Measurements from ENCODE around the gene MB.
A peak's percentile ranks its signal among the peaks of the same experiment; 100 is the strongest.
"Not testable (repeated sequence)": the region's sequence is repeated elsewhere in the genome, so short reads cannot be mapped to it uniquely, and the experiment has no call there.

Gene MB

DNA sequence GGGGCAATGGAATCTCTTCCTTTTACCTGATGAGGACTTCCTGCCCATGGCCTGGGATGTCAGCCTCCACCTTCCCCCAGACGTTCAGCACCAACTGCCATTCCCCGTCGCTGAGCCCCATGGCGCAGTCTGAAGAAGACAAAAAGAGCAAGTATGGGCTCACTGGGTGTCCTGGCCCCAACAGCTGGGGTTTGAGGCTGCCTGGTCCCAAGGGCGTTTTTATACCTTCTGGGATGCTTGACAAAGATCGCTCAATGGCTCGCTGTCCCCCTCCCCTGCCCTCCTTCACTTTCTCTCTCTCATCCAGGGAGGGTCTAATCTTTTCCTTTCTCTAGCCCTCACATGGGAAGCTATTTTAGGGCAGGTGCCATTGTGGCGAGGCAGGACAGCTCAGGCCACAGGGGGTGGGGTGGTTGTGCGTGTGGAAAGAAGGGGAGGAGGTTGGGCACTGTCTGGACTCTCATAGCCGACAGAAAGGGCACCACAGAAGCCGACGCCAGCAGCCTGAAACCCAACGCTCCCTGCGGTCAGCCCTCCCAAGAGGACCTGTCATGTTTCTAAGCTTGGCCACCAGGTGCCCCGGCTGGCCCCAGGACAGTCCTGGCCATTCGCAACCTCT is at the start of gene MB:
Gene MB (minus strand): TSS at position 193 of the 619 bp plus-strand sequence. CDS start 72 bp downstream, at position 121.
- no peak for DNase-seq (ENCODE audit: low read depth)

DNA sequence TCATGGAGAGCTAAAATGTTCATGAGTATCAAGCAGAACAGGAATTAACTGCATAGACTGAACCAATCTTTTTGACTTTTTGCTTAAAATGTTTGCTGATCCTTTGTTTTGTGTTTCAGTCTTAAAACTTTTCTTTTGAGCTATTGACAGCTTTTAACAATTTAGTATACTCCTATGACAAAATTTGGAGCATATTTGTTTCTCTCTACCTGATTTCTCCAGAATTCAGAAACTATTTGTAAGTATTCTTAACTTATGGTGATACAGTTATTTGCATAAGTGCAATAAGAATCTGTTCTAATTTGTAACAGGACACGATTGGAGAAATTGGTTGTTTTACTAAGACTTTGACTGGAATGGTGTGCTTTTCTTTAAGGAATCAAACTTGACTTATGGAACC is 49.6 kb upstream of the MB start:
- DNase-seq (ENCODE audit: low read depth), result not testable (repeated sequence)

DNA sequence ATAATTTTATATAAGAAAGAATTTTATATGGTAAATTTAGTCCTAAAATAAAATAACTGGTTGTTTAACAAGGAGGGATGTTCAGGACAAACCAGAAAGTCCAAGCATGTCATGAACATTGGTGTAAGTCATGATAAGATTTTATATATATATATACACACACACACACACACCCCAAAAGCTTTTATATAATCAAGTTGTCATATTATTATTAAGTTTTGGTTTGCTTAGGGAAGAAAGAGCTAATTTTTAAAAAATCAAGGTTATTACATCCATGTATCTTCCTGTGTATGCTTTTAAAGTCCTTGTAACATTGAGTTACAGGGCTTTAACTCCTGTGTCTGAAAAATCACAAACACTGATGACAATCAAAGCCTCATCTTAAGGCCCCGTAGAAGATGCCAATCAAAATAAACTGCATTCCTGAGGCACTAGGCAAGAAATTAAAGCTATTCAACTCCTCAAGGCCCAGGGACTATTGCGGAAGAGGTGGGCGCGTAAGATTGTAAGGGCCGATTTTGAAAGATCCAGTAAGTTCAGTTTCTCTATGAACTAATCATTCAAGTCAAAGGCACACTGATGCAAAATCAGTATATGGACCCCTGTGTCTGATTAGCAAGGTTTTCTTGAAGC is 47.9 kb upstream of the MB start:
- DNase-seq (ENCODE audit: low read depth), result no peak

DNA sequence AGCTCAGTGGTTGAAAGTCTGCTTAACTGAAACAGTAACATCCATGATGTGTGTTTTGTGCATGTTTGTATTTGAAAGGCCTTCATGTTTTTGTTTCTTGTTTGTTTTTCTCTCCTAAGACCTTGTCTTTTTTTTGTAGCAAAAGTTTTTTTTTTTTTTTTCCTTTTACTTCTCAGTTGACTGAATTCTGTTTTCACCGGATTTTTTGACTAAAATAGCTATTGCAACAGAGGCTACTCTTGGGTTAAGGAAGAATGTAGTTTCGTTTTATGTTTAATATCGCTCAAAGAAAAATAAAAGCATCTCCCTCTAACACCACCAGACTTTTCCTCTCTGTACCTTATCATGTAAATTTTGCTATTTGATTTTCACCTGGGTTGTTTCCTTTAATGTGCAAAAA is 46.2 kb upstream of the MB start:
- DNase-seq (ENCODE audit: low read depth), result no peak

DNA sequence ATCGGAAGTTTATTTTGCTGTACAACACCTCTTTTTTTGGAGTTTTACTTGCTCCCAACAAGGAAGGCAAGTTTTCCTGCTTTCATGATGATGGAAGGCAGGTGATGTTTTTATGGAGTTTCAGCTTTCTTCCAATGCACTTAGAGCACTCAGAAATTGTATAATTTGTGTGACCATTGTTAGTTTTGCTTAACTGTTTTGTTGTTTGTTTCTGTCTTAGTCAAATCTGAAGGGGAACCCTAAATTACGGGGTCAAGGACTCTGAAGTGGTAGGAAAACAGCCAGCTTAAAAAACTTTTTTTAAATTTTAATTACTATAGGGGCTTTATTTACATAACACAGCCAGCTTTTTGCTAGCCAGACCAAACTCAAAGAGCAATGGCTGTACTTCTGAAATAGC is 45.8 kb upstream of the MB start:
- no peak for DNase-seq (ENCODE audit: low read depth)

DNA sequence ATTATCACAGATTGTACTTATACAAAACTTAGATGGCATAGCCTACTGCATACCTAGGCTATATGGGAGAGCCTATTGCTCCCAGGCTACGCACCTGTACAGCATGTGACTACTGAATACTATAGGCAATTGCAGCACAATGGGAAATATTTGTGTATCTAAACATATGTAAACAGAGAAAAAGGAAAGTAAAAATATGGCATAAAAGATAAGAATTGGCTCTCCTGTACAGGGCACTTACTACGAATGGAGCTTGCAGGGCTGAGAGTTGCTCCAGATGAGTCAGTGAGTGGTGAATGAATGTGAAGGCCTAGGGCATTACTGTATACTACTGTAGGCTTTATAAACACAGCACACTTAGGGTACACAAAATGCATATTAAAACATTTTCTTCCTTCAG is 44.3 kb upstream of the MB start:
- DNase-seq (ENCODE audit: low read depth), result no peak

DNA sequence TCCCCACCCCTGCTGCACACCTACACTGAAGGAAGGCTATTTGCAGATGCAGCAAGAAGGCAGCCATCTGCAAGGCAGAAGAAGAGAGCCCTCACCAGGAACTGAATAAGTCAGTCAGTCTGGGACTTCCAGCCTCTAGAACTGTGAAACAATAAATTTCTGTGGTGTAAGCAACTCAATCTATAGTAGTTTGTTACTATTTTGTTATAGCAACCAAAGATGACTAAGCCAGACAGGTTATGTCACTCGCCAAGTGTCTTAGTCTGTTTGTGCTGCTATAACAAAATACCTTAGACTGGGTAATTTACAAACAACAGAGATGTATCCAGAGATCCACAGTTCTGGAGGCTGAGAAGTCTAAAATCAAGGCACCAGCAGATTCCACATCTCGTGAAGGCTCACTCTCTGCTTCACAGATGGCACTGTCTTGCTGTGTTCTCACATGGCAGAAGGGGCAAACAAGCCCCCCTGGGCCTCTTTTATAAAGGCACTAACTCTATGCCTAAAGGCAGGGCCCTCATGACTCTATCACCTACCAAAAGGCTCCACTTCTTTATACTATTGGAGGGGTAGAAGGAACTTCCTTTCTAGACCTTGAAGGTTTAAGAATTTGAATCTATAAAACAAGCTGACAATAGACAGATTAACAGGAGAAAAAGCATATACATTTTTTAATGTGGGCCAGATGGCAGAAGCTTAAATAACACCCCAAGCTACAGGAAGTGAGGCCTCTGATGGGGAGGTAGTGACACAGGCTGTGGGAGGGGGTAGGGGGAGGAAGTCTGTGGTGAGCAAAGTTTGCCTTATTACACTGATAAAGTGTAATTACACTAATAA is 43.4 kb upstream of the MB start:
- no peak for DNase-seq (ENCODE audit: low read depth)

DNA sequence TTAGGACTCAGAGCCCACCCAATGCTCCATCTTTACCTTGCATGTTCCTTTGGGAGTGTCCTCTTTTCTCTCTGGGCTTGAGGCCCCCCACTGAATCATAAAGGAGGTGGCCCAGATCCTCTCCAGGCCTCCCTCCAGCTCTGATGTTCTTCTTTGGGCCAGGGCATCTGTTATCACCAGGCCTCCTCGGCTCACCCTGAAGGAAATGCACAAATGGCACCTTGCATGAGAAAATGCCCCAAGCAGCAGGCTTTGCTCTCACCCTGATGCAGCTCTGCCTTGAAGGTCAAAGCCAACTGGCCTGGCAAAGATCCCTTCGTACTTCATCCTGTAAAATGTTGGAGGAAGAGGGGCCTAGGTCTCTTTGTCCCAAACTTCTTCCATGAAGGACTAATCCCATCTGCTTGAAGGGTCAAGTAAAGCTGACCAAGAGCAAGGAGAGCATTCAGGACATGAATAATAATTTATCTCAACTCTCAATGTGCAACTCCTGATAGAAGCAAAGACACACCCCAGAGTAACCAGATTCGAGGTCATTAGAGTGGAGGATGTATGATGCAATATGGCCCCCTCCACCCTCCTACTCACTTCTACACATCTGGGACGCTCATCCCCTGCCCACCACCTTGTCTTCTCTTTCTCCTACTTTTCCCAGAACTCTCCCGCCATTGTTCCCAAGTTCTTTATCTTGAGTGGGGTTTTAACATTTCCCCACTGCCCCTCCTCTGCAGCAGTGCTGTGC is 40.6 kb upstream of the MB start:
- no peak for DNase-seq (ENCODE audit: low read depth)

DNA sequence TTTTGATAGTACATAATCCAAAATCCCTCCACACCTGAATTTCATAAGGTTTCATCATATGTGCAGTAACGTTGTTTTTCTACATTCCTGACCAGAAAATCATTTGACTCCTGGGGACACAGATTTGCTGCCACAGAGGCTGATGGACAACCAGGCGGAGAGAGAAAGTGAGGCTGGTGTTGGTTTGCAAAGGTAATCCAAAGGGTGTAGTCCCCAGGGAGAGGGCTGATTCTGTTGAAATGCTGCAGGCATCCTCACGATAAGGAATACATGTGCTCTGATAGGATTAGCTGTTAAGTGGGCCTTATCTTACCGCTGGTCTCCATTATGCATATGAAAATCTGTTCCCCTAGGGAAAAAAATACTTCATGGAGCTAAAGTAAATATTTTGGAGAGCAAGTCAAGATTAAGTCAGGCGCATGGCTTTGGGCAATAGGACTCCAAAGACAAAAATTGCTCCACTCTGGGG is 39.2 kb upstream of the MB start:
- DNase-seq (ENCODE audit: low read depth), result no peak

DNA sequence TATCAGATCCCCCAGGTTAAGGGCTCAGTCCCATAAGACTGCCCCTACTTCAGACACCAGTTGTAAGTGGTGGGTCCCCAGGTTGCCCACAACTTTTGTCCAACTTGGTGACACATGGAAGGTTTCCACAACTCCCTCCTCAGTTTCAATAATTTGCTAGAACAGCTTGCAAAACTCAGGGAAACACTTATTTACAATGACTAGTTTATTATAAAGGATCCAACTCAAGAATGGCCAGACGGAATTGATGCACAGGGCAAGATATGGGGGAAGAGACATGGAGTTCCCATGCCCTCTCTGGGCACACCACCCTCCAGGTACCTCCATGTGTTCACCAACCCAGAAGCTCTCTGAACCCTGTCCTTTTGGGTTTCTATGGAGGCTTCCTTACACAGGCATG is 36.7 kb upstream of the MB start:
- no peak for DNase-seq (ENCODE audit: low read depth)

DNA sequence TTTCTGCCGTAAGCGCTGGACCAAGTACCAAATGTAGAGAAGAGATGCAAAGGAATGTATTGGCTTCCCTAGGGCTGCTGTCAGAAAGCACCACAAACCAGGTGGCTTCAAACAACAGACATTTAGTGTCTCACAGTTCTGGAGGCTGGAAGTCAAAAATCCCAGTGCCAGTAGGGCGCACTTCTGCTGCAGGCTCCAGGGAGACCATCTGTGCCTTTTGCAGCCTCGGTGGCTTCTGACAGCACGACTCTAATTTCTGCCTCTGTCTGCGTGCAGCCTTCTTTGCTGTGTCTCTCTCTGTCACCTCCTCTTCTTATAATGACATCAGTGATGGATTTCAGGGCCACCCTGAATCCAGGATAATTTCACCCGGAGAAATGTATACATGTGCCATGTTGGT is 34.0 kb upstream of the MB start:
- no peak for DNase-seq (ENCODE audit: low read depth)

DNA sequence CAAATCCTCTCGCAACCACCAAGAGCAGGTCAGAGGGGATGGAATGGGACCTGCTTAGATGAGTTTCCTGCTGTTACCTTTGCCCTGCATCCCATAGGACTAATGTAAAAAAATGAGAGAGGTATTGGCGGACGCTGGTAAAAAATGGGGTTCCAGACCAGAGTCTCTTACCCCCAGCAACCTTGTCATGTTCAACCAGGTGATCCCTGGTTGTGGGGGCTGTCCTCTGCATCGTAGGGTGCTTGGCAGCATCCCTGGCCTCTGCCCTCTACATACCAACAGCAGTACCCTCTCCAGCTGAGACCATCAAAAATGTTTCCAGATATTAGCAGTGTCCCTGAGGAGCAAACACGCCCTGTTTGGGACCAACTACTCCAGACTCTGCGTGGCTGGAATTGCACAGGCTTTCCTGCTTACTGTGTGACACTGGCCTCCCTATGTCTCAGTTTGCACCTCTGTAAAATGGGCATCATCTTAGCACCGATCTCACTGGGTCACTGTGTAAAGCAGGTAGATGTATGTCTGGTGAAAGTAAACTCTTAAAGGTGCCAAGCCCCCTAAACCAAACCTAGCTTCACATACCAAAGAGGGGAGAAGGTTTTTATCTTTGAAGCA is 32.6 kb upstream of the MB start:
- DNase-seq (ENCODE audit: low read depth), result no peak

DNA sequence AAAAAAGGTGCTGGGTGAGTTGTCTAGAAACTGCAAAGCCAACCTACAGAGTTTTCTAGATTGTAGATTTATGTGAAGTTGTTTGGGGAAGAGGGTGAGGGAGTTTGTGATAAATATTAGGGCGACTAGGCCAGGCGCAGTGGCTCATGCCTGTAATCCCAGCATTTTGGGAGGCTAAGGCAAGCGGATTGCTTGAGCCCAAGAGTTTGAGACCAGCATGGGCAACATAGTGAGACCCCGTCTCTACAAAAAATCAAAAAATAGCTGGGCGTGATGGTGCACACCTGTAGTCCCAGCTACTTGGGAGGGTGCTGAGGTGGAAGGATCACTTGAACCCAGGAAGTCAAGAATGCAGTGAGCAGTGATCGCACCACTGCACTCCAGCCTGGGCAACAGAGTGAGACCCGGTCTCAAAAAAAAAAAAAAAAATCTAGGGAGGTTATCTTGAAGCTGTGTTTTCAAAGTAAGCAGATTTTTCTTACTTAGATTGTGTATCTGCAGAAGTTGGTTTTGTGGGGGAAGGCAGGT is 32.0 kb upstream of the MB start:
- no peak for DNase-seq (ENCODE audit: low read depth)

DNA sequence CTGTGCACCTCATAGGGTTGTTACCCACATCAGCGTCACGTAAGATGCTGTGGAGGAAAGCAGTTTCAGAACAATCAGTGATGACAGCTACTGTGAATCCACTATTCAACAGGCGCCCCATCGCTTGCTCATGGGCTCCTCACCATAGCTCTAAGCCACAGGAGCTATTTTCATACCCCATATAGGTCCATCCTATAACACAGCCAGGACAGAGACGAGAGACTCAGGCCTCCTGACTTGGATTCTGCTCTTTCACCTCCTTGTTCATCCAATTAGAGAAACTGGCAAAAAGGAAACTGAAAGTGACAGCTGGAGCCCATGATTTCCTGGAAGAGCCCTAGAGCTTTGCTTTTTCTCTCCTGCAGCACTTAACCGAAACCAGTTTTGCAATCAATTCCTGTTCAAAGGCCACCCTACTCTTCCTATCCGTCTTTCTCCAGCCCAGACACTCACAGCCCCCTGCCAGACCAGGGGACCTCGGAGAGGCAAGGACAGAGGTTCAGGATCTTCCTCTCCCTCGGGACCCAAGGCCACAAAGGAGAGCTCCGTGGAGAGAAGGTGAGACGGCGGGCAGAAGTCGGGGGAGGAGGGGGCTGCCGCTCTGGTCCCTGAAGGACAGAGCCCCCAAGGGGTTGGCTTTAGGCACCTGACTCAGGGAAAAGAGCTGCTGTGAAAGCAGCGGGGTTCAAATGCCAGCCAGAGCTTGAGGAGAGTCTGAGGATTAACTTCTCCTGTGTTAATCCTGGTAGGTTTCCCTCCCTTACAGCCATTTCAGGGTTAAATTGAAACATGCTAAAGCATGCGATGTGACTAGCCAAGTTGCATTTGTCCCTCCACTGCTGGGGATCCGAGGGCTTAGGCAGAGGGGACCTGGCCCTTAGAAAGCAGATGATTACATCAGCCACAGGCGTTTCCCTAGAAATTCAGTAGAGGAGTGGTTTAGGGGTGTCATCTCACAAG is 31.2 kb upstream of the MB start, which contains the start of gene APOL6:
Gene APOL6 (plus strand): TSS at position 381 of the 960 bp plus-strand sequence. CDS start 7,980 bp downstream, outside the sequence.
- DNase-seq (ENCODE audit: low read depth), result peak; percentile 73

DNA sequence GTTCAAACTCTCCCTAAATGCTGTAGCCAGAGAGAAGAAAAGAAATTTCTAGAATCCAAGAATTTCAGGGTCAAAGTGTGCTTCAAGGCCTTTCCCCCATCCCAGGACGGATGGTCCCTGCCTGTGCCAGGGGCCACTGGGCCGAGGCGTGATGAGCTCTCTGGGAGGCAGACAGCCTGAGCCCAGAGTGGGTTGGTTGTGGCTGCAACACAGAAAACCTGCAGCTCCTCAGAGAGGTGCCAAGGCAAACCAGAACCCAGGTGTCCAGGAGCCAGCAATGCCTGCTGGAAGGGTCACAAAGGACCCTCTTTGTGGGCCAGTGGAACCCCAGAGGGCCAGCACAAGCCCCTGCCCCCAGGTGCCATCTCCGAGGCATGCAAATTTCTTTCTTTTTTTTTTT is 28.5 kb upstream of the MB start:
- DNase-seq (ENCODE audit: low read depth), result no peak

DNA sequence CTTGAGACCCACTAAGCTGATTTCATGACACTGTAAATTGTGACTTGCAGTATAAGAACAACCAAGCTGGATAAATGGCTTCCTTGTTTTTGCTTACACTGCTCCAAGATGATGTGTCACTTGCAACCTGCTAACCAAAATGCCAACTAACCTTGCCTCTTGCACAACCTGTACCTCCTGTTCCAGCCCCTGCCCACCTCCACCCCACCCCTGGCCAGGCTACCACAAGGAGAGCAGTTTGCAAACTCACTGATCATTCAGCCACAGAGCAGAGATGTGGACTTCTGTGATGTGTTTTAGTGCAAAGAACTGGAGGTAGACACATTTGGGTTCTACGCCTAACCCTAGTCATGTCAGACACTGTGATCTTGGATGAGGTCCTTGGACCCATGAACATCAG is 26.9 kb upstream of the MB start:
- no peak for DNase-seq (ENCODE audit: low read depth)

DNA sequence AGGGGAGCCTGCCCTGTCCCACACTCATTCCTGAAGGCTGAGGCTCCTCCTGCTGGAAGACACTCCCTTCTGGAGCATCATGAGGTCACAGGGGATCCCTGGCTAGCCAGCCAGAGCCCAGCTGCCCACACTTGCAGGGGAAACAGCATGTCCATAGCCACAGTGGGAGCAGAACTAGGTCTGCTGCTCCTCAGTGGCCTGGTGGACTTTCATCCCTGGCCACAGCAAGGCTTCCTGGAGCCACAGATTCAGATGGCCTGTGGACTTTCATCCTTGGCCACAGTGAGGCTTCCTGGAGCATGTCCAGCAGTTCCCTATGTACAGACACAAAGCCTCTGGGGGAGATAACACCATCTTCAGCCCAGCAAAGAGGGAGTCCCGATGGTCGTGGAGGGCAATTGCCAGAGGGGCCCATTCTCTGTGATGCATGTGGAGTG is 25.2 kb upstream of the MB start:
- DNase-seq (ENCODE audit: low read depth), result no peak

DNA sequence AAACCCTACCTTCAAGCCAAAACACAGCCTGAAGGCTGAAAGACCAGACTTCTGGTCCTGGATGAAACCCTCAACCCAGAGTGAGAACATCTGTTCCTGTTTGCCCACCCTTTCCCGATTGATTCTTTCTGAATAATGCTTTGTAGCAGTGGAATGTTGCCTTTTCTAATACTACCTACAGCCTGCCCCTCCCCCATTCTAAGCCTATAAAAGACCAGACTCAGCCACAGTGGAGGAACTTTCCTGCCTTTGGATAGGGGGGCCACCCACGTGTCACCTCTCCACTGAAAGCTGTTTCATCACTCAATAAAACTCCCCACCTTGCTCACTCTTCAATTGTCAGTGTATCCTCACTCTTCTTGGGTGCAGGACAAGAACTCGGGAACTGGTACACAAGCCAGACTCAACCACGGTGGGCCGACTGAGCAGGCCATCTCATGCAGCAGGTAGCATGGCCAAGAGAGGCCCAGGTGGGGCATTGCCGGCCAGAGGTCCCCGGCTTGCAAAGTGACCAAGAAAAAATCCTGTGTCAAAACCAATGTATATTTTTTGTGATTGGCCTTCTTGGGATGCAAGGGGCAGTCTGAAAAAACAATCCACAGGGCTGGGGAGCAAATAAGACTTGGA is 24.5 kb upstream of the MB start:
- no peak for DNase-seq (ENCODE audit: low read depth)

DNA sequence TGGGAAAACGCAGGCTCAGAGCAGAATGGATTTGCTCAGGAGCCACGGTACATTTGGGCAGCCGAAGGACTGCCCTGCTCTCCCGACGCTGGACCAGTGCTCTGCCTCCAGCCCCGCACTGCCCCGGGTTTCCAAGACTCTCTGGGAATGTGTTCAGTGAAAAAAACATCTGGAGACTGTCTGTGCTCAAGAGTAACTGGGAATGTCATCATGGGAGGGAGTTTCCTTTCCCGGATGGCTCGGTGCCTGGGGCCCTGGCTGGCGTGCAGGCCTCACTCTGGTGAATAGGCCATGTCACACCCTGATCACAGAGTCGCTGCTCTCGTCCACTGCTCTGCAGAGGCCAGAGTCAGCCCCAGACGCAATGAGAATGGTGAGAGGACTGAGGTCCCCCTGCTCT is 21.3 kb upstream of the MB start:
- peak; percentile 92 for DNase-seq (ENCODE audit: low read depth)

DNA sequence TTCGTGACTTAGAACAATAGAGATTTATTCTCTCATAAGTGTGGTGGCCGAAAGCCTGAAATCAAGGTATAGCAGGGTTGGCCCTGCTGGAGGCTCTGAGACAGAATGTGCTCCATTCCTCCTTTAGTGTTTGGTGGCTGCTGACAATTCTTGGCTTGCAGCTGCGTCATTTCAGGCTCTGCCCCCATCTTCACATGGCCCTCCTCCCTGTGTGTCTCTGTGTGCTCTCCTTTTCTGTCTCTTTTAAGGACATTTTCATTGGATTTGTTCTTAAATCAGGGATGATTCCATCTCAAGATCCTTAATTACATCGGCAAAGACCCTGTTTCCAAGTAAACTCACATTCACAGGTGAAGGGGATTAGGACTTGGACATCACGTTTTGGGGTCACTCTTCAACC is 20.9 kb upstream of the MB start:
- no peak for DNase-seq (ENCODE audit: low read depth)
